DND-41 (cell line): ENCODE measurements around the gene HLCS.

Experiments
- ATAC-seq: fragments of 200-7000 bp; cut with Tn5 transposase; 3 replicates; pipeline ENCODE4 v1.9.1; 2021; ENCODE audit warnings: low read depth; ENCODE audit not compliant: insufficient read depth
- DNase-seq: peaks from one replicate; pipeline ENCODE4 v3.0.0-alpha.2; 2020
- H2AFZ ChIP-seq: 2 replicates; pipeline ENCODE4 v1.6.0; 2012; ENCODE audit warnings: low read depth, low read length
- H3K27ac ChIP-seq: 2 replicates; pipeline ENCODE4 v1.5.1; 2012; ENCODE audit warnings: low read length, inconsistent platforms
- H3K27me3 ChIP-seq: fragments of 200-600 bp; sonication (generic); 2 replicates; pipeline ENCODE4 v1.6.0; 2012; ENCODE audit warnings: low read length, mild to moderate bottlenecking, inconsistent platforms; ENCODE audit not compliant: insufficient read depth, poor library complexity
- H3K36me3 ChIP-seq: 2 replicates; pipeline ENCODE4 v1.5.1; 2012; ENCODE audit warnings: low read length, inconsistent platforms; ENCODE audit not compliant: insufficient read depth
- H3K4me1 ChIP-seq: 2 replicates; pipeline ENCODE4 v1.5.1; 2012; ENCODE audit warnings: mild to moderate bottlenecking, low read length; ENCODE audit not compliant: insufficient read depth
- H3K4me2 ChIP-seq: 2 replicates; pipeline ENCODE4 v1.6.0; 2012; ENCODE audit warnings: mild to moderate bottlenecking, moderate library complexity, low read length, inconsistent platforms; ENCODE audit not compliant: insufficient read depth
- H3K4me3 ChIP-seq, 2 experiments: fragments of 200-600 bp in 1 of 2; shearing (Covaris generic) in 1 of 2; 2 replicates each; pipeline ENCODE4 v1.5.1; 2012 to 2016; ENCODE audit warnings: inconsistent platforms in 2 of 2, low read length in 2 of 2, mild to moderate bottlenecking in 2 of 2, low read depth in 1 of 2, moderate library complexity in 1 of 2
- H3K79me2 ChIP-seq: 2 replicates; pipeline ENCODE4 v1.6.0; 2012; ENCODE audit warnings: low read length, inconsistent platforms; ENCODE audit not compliant: insufficient read depth
- H3K9ac ChIP-seq: 2 replicates; pipeline ENCODE4 v1.6.0; 2012; ENCODE audit warnings: low read depth, mild to moderate bottlenecking, inconsistent platforms, low read length, moderate library complexity
- H3K9me3 ChIP-seq: 2 replicates; pipeline ENCODE4 v1.5.1; 2012; ENCODE audit warnings: low read length, moderate library complexity, mild to moderate bottlenecking, inconsistent platforms; ENCODE audit not compliant: insufficient read depth, severe bottlenecking
- H4K20me1 ChIP-seq: 2 replicates; pipeline ENCODE4 v1.6.0; 2012; ENCODE audit warnings: low read length; ENCODE audit not compliant: insufficient read depth
- EZH2 ChIP-seq: IDR thresholded peaks from 3 replicates; pipeline ENCODE4 v1.6.1; 2012; ENCODE audit warnings: borderline replicate concordance, low read depth, mild to moderate bottlenecking, moderate library complexity, low read length, inconsistent platforms; ENCODE audit not compliant: severe bottlenecking
- TF ChIP-seq, protein P1 (sequence below): IDR thresholded peaks from 2 replicates; pipeline ENCODE4 v1.5.1; 2012; ENCODE audit warnings: borderline replicate concordance, low read length, moderate library complexity, mild to moderate bottlenecking; ENCODE audit not compliant: poor library complexity, severe bottlenecking; ENCODE audit errors: extremely low read depth

HLCS gene

DNA sequence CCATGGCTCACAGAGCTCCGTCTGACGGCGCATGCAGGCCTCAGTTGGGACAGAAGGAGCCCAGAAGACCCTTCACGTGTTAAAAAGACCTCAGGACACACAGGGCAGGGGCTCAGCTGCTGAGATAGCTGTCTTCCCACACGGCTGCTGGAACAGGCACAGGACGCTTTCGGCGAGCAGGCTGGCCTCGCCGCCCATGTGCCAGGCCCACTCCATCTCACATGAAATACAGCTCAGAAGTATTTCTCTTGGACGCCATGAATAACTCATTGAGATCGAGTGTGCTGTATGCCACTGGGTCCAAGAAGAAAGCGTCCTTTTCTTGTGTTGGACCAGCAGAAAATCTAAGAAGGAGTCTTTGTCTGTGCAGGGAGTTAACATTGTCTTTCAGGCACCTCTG, 198.0 kb downstream of the HLCS start:
- Histone ChIP-seq H3K4me2 (no peak overlapping the region), H3K9me3 (no peaks in the 10 kb centered on the region), H3K4me1 (no peaks in the 10 kb centered on the region), H3K36me3 (peaks cover 5% of the 10 kb centered on the region), H3K27me3 (no peaks in the 10 kb centered on the region), H3K4me3 (no peak overlapping the region), H3K9ac (no peak overlapping the region), H2AFZ (no peak overlapping the region), H3K79me2 (no peaks in the 10 kb centered on the region), H3K27ac (no peak overlapping the region), H4K20me1 (no peaks in the 10 kb centered on the region)
- TF ChIP-seq, protein P1, sequence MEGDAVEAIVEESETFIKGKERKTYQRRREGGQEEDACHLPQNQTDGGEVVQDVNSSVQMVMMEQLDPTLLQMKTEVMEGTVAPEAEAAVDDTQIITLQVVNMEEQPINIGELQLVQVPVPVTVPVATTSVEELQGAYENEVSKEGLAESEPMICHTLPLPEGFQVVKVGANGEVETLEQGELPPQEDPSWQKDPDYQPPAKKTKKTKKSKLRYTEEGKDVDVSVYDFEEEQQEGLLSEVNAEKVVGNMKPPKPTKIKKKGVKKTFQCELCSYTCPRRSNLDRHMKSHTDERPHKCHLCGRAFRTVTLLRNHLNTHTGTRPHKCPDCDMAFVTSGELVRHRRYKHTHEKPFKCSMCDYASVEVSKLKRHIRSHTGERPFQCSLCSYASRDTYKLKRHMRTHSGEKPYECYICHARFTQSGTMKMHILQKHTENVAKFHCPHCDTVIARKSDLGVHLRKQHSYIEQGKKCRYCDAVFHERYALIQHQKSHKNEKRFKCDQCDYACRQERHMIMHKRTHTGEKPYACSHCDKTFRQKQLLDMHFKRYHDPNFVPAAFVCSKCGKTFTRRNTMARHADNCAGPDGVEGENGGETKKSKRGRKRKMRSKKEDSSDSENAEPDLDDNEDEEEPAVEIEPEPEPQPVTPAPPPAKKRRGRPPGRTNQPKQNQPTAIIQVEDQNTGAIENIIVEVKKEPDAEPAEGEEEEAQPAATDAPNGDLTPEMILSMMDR = no peak
- no peak for TF ChIP-seq EZH2
- ATAC-seq (no peak), DNase-seq (no peak)

GRCh38 chr21:36767096-36767495, 199.4 kb downstream of the HLCS start:
- TF ChIP-seq EZH2 = no peak
- TF ChIP-seq, protein P1 = no peak
- no peaks in the 10 kb centered on the region for H3K27me3 ChIP-seq
- no peak overlapping the region for H3K9ac ChIP-seq
- DNase-seq (no peak), ATAC-seq (no peak)
- H3K4me2 ChIP-seq = no peak overlapping the region
- no peak overlapping the region for H3K4me3 ChIP-seq
- peaks cover 5% of the 10 kb centered on the region for H3K36me3 ChIP-seq
- H3K9me3 ChIP-seq = no peaks in the 10 kb centered on the region
- H3K27ac ChIP-seq = no peak overlapping the region
- H2AFZ ChIP-seq = no peak overlapping the region
- no peaks in the 10 kb centered on the region for H3K4me1 ChIP-seq
- H3K79me2 ChIP-seq = no peaks in the 10 kb centered on the region
- H4K20me1 ChIP-seq = no peaks in the 10 kb centered on the region

- Histone ChIP-seq H3K36me3 (peaks cover 5% of the 10 kb centered on the region), H3K79me2 (no peaks in the 10 kb centered on the region), H4K20me1 (no peaks in the 10 kb centered on the region), H3K9ac (no peak overlapping the region), H3K9me3 (no peaks in the 10 kb centered on the region), H2AFZ (no peak overlapping the region), H3K4me1 (no peaks in the 10 kb centered on the region), H3K27ac (no peak overlapping the region), H3K27me3 (no peaks in the 10 kb centered on the region), H3K4me2 (no peak overlapping the region), H3K4me3 (no peak overlapping the region)
- TF ChIP-seq, protein P1 = no peak
- no peak for TF ChIP-seq EZH2
- ATAC-seq (no peak), DNase-seq (no peak)
Measured at GRCh38 chr21:36766511-36766910, 200.0 kb downstream of the HLCS start.

DNA sequence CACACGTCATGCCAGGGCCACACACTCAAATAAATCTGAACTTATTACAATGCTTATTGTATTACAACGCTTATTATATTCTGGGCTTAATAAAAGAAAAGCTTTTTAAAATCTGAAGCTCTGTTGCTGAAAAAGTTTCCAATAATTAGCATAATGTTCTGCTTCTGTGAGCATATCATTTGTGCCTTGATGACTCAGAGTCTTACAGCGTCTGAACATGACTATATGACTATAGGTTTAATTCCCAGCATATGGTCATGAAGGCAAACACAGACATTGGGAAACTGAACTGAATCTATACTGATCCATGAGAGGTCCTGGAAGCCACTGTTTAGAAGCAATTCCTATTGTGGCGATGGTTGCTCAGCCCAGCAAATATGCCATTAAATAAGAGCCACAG, 201.2 kb downstream of the HLCS start:
- Histone ChIP-seq H2AFZ (no peak overlapping the region), H3K27ac (no peak overlapping the region), H4K20me1 (no peaks in the 10 kb centered on the region), H3K36me3 (peaks cover 5% of the 10 kb centered on the region), H3K4me2 (no peak overlapping the region), H3K27me3 (no peaks in the 10 kb centered on the region), H3K4me1 (no peaks in the 10 kb centered on the region), H3K79me2 (no peaks in the 10 kb centered on the region), H3K9me3 (no peaks in the 10 kb centered on the region), H3K9ac (no peak overlapping the region), H3K4me3 (no peak overlapping the region)
- TF ChIP-seq, protein P1 = no peak
- no peak for TF ChIP-seq EZH2
- no peak for ATAC-seq
- DNase-seq = no peak
